ENCODE measurements around the gene NKX2-8.

NKX2-8 gene

DNA sequence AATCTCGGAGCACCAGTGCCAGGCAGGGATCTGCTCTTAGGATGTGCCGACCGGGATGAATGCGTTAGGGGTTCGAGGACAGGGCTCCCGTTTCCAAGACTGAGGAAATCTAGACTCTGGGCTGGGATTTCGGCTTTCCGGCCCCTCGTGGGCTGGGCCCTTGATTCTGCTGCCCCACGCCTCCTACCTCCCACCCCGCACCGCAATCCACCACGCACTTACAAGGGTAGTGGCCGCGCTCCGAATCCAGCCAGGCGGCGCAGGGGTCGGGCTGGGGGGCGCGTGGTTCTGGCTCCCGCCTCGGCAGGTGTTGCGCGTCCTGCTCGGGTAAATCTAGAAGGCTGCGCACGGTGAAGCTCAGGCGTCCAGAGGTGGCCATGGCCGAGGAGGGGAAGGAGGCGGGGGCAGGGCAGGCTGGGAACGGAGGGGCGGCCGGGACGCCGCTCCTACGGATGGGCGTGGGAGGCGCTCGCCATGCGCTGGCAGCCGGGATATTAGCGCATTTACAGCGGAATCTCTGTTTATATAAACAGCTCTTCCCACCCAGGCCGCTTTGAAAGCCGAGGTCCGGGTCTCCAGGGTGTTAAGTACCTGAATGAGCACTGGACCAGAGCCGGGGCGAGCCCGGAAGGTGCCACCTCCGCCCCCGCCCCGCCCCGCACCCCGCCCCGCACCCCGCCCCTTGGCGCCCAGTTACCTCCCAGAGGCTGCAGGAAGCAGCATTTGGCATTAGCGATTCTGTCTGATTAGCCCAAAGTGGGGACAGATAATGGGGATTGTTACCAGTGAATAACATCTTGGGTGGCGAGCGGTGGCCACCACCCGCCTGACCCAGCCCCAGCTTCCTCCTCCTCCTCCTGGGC lies at the start of gene NKX2-8:
Gene NKX2-8 (minus strand): TSS at position 604 of the 863 bp plus-strand sequence. CDS start 225 bp downstream, at position 379.
- no peak for DNase-seq

DNA sequence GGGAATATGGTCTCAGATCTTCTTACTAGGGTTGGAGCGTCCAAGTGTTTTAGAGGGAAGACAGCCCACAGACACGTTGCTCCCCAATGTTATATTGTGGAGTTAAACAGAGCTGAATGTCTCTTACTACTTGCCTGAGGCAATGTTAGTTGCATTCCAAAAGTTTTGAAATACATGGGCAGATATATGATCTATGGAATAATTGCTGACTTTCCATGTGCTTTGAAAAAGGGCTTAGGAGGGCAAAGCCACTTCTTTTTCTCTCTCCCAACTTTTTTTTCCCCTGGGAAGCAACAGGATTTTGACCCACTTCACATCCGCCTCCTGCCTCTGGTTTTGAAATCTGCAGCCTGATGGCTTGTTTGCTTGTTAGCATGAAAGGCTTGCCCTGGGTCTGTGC lies 45.6 kb upstream of the NKX2-8 start:
- DNase-seq, result no peak

DNA sequence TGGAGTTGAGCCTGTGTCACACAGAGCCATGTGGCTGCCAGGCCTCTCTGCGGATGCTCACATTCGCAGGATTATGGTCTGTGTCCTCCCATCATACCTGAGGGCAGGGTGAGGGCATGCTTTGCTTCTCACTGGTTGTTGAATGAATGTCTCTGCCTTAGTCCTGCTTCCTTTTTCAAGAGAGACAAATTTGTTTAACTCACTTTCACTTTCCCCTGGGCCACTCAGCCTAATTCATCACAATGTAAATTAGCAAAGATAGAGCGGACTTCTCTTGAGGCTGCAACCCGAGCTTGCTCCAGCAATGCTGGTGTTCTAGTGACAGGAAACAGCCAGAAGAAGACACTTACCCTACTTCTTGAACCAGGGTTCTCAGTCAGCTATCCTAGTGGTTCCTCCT lies 43.7 kb upstream of the NKX2-8 start:
- DNase-seq, result no peak

DNA sequence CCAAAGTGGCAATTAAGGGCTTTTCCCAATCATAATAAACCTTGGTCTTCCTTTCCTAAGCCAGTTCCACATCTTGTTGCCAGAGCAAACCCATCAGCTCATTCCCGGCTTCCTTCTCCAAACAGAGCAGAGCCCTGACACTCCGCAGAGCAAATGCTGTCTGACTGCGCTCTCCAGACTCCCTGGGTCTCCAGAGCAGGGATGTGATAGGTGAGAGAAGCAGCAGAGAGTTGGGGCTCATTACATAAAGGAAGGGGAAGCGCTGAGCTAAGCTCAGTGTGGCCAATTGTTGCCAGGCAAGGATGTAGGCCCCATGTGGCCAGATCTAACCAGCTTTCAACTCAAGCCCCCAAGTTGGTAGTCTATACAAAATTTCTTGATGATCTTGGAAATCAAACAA lies 43.0 kb upstream of the NKX2-8 start:
- DNase-seq, result no peak

DNA sequence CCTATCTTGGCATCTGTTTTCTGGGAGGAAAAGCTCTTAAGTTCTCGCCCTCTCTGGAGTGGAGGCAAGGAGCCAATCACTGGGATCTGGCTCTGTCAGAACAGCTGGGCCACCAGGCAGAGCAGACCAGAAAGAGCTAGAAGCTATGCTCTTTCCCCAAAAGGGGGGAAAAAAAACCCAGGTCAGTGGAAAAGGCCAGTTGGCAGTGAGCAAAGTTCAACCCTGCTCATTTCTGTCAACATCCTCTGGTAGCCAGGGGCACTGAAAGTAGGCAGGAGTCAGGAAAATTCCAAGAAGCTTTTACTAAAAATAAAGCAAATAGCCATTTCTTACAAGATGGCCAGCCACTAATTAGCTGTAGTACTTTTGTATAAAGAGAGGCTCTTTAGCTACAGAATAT lies 42.6 kb upstream of the NKX2-8 start:
- no peak for DNase-seq

DNA sequence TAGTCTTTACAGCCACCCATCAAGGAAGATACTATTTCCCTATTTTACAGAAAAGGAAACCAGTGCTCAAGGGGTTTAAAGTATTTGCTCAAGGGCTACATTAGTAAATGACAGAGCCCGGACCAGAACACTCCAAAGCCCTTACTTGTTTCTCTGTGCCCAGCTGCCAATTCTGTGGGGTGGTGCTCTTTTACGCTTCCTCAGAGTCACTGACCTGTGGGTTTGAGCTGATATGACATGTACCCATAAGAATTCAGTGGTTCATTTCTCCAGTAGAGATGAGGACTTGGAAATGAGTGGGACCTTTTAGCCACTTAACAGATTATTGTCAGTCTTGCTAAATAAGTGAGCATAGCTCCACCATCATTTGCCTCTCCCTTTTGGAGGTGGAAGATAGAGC lies 37.4 kb upstream of the NKX2-8 start:
- DNase-seq, result no peak

DNA sequence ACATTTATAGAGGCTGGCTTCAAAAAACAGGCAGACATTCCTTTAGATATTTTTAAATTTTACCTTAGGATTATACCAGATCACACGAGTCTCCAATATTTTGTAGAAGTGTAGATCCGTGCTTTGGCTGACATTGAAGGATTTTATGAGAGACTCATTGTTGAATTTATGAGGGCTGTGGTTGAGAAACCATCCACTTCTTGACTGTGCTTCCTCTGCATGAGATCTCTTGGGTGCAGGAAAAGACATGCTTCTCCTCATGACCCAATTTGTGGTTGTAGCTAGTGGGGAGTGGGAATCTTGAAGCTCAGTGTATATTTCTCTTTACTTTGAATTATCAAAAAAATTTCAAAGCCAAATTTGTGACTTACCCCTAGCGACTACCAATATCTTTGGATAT lies 36.7 kb upstream of the NKX2-8 start:
- DNase-seq, result no peak

DNA sequence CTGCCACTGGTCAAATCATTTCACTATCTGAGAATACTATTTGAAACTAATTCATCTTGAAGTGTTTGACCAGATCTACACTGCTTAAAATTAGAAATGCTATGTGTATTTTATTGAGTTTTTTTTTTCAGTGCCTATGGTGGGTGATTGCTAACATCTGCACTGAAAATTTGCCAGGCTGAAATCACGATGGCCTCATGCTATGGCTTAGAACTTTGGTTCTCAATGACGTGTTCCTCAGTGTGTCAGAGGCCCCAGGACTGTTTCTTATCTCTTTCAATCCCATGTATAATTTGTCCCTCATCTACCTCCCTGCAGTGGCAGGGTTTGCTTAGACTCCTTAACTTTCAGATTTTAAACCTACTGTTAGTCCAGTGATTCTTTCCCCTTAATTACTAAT lies 36.2 kb upstream of the NKX2-8 start:
- DNase-seq, result no peak

DNA sequence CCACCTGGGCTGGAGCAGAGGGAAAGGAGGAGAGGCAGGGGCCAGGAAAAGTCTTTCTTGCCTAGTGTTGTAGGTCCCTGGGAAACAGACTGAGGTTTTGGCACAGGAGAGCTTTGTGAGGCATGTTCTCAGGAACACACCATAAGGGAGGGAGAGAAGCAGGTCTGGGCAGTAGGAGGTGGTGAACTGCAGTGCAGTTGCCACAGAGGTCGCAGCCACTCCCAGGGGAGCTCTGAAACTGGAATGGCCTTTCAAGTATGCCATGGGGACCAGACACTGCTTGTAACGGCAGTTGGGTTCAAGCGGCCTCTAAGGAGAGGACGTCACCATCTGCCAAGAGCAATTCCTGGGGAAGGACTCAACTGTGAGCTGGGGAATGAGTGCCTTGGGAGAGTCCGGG lies 35.4 kb upstream of the NKX2-8 start:
- no peak for DNase-seq

DNA sequence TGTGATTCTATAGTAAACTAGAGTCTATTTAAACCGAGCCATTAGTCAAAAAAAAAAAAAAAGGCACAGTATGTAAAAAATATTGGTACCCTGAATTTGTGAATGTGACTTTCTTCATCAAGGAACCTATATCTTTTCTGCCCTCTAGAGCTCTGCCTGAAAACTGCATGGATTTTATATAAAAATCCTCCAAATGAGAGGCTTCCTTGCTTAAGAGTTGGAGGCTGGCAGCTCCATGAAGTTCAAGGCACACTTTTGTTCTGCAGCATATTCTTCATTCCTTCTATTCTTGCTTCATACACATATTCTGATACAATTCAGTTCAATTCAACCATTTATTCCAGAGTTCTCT lies 23.1 kb upstream of the NKX2-8 start:
- no peak for DNase-seq

DNA sequence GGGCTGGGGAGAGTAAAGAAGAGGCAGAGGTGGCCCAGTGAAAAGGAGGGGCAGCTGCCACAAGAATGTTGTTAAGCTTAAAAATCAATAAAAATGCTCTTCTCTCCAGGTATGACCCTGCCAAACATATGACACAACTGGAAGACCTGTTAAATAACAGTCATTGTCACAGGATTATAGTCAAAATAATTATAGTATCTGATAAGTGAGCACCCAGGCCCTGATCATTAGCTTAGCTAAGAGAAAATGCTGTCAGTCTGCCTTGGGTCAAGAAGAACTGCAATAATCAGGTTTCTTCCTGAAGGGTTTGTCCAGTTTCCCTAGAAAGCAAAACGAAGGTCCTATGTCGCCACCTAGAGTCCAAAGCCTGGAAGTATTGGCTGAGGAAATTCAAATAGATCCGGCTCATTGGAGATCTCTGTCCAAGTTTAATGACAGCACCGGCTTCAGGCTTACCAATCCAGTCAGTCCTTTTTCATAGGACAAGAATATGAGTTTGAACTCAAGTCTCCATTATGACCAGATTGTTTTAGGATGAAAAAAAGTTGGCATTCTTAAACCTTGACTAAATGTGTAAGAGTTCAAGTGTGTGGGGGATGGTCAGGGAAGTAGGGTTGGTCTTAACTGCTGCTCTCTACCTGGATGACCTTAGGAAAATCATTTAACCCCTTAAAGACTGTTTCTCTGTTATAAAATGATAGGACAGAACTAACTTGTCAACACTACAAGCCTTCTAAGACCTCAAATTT lies 22.5 kb upstream of the NKX2-8 start:
- no peak for DNase-seq

DNA sequence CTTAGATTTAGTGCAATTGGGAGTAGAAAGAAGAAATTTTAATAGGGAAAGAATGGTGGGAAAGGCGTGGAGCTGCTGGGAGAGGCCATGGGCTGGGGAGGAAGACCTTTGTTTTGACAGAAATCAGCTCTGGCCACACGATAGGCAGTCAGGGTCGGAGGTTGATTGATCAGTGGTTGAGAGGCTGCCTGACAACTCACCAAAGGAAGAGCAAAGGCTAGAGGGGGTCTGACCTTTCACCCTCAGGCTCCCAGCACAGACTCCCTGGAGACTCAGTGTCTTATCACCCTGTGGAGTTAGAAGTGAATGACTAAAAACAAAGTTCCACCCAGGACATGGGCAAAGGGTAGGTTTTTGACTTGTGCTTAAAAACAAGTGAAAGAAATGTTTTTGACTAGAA lies 18.0 kb upstream of the NKX2-8 start:
- DNase-seq, result no peak

DNA sequence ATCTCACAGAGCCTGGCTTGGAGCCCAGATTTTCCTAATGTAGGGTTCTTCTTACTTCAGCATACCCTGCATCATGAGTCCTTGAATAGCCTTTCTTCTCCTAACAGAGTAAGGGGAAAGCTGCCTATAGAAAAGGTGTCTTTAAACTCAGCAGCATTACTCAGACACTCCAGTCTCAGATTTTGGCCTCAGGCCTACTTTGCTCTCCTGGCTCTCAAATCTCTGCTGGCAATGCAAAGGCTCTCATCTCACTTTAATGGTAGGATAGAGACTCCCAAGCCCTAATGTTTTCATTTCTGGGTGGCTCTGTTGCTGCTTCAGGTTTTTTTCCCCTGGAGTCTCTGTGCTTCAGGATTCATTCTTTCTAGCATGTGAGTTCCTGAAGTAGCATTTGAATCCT lies 9.1 kb upstream of the NKX2-8 start:
- no peak for DNase-seq

DNA sequence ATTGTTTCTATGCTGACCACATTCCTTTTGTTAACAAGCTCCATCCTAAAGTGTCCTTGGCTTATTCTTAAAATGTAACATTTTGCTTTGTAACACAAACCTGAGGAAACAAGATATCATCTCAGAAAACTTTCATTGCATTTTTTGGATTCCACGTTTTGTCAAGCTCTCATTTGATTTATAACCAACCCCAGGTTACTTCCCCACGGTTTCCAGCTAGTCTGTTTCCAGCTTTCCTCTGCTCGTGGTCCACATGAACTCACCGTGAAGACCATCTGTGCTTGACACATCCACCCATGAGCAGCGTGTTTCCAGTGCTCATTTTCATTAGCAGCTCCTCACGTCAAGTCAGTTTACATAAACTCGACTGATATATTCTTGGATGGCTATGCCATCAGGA lies 6.4 kb upstream of the NKX2-8 start:
- no peak for DNase-seq

DNA sequence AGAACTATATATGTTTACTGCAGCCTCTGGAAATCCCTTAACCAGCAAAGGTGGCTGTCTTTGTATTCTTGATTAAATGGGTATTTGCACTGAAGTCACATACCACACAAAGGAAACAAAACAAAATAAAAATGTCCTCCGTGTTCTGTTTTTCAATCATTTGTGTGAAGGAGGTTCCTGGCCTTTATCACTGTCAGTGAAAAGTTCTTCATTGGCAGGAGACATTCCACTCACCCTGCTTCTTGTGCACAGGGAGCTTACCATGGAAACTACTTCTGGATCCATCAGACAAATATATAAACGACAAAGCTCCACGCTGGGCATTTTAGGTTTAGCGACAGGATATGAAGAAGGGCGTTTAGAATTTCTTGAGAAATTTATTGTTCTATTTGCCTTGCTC lies 5.7 kb upstream of the NKX2-8 start:
- no peak for DNase-seq

DNA sequence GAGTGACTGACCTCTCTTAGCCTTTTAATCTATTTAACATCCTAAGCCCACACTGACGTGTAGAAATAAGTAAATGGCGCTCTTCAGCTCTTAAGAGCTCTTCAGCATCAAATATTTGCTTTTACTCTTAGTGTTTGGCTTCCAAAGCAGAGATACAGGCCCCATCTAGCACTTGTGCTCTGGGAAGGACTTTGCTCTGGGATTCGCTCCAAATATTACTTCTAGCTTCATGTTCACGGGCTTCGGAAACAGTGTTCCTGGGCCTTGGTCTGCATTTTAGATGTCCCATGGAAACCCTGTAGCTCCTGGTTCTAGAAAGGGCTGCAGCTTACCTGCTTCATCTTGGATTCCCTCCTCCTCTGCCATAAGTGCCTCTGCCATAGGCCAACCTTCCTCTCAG lies 2.7 kb upstream of the NKX2-8 start:
- no peak for DNase-seq

DNA sequence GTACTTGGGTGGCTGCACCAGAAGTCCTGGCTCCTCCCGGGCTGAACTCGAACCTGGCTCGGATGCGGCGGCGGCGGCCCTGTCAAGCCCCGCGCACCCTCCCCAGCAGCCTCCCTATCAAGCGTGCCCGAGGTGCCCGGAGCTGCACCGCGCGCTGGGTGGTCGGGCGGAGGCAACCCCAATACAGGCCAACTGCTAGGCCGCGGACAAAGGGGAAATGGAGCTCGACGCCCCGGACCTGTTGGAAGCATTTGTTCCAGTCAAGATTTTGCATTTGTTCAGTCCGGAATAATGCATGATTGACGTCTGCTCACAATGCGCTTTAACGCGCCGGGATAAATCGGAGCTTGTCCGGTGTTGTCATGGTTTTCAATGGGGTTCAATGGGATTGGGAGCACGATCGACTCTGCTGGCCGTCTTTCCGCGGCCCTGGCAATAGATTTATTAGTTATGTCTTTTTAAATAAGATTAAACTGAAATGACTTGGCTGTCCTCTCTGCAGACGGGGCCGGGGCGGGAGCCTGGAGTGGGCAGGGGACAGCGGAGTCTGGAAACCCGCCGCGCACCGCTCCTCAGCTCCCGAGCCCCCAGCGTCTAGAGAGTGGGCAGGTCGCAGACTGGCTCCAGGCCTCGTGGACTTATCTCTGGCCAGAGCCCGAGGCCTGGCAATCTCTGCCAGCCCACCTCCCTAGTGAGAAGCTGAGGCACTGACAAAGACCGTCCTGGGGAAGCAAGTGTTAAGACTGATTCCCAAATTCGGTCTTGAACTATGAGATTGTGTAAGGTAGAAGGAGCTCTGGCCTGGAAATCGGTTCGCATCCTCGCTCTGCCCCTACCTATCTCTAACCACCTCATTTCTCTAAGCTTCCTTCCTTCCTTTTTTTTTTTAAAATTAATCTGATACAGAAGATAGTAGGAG lies 1.7 kb upstream of the NKX2-8 start:
- DNase-seq, result no peak

DNA sequence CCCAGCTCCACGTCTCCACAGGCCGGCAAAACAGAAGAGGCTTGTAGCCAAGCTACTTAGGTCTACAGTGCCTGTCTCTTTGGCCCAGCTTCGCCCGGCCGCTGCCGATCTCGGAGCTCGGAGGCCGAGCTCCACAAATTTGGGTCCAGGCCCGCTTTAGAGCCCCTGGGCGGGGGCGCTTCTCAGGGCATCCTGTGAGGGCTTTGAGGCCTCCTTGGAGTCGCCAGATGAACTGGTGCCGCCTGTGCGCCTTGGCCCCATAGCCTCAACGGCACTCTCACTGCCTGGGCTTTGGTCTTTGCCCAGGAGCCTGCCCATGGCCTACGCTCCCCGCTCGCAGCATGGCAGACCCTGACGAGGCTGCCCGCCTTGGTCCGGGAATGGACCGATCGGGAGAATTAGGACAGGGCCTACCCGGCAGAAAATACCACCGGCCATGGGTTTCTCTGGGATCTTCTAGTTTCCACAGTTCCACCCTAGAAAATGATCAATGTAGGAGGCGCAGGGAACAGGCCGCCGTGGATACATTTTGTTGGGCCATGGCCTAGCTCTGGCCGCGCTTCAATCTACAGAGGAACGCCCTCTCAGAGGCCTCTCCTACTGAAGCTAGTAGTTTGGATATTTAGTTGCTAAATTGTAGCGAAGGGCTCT lies 953 bp upstream of the NKX2-8 start:
- DNase-seq, result no peak

DNA sequence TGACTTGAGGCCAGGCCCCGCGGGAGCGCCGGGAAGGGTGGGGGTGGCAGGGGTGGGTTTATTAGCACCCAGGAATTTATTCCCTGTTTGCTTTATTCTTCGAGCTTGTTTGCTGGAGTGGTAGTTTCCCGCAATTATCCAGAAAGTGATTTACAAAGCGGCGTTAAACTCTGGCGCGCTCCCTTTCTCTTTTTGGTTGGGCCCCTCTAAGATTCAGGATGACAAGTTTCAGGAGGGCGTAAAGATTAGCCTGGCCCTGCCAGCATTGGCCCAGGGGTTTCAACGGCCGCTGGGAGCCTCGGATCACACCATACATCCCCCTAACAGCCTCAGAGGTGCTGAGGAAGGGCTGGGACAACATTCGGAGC lies 444 bp upstream of the NKX2-8 start:
- DNase-seq, result no peak

DNA sequence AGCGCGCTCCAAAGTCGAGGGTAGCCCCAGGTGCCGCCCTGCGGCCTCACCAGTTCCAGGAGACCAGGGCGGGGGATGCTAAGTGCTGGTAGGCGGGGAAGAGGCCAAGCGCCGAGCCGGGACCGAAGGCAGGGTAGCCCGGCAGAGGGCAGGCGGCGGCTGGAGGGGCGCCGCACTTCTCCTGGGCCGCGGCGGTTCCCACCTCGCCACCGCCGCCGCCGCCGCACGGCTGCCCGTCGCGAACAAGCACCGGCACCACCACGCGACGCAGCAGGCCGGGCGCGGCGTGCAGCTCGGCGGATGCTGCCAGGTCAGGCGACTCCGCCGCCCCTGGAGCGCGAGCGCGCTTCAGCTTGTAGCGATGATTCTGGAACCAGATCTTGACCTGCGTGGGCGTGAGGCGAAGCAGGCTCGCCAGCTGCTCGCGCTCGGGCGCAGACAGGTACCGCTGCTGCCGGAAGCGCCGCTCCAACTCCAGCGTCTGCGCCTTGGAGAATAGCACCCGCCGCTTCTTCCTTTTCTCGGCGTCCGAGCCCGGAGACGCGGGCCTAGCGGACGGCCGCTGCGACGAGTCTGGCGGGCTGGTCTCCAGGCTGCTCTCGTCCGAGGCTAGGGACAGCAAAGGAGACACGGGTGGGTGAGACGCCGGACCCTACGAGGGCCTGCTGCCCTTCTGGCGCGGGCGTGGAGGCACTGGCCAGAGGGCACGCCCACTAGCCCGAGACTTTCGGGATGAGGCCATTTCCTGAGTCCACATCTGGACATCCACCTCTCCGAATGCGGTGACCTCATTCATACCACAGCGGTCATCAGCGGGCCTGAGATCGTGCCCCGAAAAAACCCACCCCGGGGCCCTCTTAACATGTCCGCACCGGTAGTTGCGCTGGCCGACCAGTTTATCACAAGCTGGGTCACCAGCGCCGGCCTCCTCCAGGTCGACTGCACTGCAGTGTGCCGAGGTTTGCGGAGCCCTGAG lies 1.3 kb downstream of the NKX2-8 start:
- DNase-seq, result no peak

DNA sequence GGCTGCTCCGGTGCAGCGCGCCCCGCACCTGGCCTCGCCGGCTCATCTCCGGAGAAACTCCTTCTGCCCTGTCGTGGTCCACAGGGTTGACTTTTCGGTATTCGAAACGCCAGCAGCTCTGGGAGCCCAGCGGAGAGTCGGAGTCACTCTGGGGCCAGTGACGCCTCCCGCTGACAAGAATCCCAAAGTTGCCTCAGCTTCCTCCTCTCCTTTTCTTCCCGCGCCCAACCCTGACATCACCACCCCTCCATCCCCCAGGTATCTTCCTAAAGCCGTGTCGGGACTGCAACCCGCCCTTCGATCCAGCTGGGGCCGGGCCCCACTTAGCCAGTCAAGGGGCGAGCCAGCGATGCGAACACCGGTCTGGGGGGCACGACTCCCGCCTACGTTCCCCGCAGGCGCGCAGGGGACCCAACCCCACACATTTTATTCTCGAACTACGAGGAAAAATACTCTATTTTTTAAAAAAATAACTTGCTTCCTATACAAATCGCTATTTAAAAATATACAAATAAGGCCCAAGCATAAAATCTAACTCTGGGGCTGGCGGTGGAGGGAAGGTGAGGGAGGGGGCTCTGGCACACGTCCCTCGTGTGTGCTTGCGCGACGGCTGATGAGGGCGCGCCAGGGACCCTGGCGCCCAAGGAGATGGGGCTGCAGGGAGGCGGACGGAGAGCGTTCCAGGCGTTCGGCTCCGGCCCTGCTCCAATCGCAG lies 2.1 kb downstream of the NKX2-8 start:
- DNase-seq, result no peak

All from activated CD4-positive, alpha-beta T cell treated with anti-CD3 and anti-CD28 coated beads, Interleukin-2, amount 50 U/mL, for 1 hour (primary cell).